Measurements from ENCODE around the gene GOLGA6L10.

- TF ChIP-seq POLR2A (IDR thresholded peaks at IDR 0.05) (no peak), CTCF (IDR thresholded peaks at IDR 0.05) (no peak)
These were observed 50.8 kb downstream of the GOLGA6L10 start for GRCh38 chr15:82298520-82298919.
